ENCODE measurements around the gene SFMBT2.

DNA sequence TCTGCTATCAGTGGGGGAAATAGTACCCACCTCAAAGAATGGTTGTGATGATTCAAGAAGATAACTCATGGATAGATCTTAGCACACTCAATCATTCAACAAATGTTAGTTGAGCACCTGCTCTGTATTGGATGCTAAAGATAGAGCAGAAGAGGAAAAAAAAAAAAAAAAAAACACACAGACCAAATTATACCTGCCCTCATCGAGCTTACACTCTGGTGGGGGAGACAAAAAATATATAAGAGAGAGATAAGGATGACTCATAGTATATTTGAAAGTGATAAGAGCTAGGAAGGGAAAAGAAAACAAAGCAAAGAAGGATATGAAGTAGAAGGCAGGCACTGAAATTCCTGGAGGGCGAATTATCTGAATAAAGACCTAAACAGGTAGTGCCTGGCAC is 258.5 kb downstream of the SFMBT2 start:
- TF ChIP-seq, protein P1, sequence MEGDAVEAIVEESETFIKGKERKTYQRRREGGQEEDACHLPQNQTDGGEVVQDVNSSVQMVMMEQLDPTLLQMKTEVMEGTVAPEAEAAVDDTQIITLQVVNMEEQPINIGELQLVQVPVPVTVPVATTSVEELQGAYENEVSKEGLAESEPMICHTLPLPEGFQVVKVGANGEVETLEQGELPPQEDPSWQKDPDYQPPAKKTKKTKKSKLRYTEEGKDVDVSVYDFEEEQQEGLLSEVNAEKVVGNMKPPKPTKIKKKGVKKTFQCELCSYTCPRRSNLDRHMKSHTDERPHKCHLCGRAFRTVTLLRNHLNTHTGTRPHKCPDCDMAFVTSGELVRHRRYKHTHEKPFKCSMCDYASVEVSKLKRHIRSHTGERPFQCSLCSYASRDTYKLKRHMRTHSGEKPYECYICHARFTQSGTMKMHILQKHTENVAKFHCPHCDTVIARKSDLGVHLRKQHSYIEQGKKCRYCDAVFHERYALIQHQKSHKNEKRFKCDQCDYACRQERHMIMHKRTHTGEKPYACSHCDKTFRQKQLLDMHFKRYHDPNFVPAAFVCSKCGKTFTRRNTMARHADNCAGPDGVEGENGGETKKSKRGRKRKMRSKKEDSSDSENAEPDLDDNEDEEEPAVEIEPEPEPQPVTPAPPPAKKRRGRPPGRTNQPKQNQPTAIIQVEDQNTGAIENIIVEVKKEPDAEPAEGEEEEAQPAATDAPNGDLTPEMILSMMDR (IDR thresholded peaks at IDR 0.05), result no peak
- no peak for TF ChIP-seq EP300 (IDR thresholded peaks at IDR 0.05)
- TF ChIP-seq POLR2A (IDR thresholded peaks at IDR 0.05; ENCODE audit: low read depth), result no peak

All from esophagus muscularis mucosa (tissue), 4 donors.